ENCODE measurements around the gene MEF2C.

The MEF2C gene

DNA sequence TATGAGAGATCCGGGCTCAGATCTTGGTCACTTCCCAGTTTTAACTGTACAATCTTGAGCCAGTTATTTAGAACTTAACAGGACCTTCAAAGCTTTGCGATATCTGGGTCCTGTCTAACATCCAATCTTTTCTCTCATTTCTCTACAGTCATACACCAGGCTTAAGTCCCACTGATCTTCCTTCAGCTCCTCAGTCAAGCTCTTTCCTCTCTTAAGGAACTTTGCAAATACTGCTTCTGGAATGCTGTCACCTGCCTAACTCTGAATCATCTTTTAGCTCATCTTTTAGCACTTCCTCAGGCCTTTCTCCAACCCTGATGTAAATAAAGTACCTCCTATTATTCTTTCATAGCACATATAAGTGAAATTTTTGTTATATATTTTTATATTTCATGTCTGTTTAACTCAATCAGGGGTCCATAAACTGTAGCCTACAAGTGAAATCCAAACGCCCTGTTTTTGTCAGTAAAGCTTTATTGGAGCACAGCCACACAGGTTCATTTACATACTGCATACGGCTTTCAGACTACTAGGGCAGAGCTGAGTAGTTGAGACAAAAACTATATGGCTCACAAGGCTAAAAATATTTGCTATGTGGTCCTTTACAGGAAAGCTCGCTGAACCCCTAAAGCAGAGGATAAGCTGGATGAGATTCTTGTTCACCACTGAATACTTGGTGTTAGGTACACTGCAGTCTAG lies 63.5 kb downstream of the MEF2C start:
- no peak for TF ChIP-seq CTCF (conservative IDR thresholded peaks at IDR 0.05; ENCODE audit: low read depth, low read length)
- DNase-seq (ENCODE audit: low read depth), result no peak
- H3K4me3 ChIP-seq (ENCODE audit: low read depth, low read length), result no peak overlapping the region

DNA sequence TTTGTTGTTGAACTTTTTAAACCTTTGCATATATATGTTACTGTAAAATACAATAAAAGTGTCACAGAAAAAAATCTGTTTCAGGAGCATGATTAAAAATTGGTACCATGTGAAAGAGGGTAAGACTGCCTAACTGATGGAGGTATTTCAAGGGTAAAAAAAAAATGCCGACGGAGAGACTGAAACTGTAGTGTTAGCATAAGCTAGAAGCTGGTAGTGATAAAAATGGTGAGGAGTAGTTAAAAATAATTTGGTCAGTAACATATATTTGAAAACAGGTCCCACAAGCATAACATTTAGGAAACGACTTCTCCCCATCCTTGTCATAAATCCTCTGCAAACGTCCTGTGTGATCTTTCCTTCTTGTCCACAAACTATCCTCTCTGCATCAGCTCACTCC lies 64.7 kb downstream of the MEF2C start:
- no peak for DNase-seq (ENCODE audit: low read depth)
- H3K4me3 ChIP-seq (ENCODE audit: low read depth, low read length), result no peak overlapping the region
- no peak for TF ChIP-seq CTCF (conservative IDR thresholded peaks at IDR 0.05; ENCODE audit: low read depth, low read length)

GRCh38 chr5:88816195-88816594 lies 66.8 kb downstream of the MEF2C start:
- DNase-seq (ENCODE audit: low read depth), result no peak
- H3K4me3 ChIP-seq (ENCODE audit: low read depth, low read length), result no peak overlapping the region
- no peak for TF ChIP-seq CTCF (conservative IDR thresholded peaks at IDR 0.05; ENCODE audit: low read depth, low read length)

DNA sequence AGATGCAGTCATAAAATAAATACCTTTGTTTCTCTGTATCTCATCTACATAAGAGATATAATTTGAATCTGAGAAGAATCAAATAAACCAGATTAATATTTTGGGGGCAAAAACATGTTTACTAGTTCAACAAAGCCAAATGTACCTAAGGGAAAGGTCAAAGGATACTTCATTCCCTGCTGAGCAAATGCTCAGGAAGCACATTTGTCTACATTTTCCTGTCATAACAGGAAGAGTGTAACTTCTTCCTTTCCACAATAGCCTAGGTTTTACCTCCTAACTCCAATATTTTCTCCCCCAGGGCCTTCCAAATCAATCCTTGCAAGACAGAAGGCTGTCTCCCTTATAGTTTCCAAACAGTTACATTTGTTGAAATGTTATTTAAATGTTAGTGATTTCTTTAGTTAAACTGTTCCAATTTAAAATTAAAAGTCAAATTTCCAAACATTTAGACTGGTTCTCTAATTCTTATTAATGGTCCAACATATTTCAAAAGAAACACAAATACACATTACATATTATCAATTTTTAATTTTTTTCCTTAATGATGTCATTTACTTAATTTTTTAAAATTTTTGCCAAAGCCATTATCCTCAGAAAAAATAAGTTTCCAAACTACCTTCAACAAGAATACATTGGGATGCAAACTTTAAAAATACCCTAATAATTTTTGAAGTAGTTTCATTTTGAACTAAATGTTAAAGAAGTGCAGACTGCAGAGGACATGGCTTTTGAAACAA lies 67.8 kb downstream of the MEF2C start:
- H3K4me3 ChIP-seq (ENCODE audit: low read depth, low read length), result no peak overlapping the region
- no peak for TF ChIP-seq CTCF (conservative IDR thresholded peaks at IDR 0.05; ENCODE audit: low read depth, low read length)
- DNase-seq (ENCODE audit: low read depth), result no peak

GRCh38 chr5:88813805-88814575 lies 69.0 kb downstream of the MEF2C start:
- no peak for DNase-seq (ENCODE audit: low read depth)
- TF ChIP-seq CTCF (conservative IDR thresholded peaks at IDR 0.05; ENCODE audit: low read depth, low read length), result no peak
- H3K4me3 ChIP-seq (ENCODE audit: low read depth, low read length), result no peak overlapping the region

DNA sequence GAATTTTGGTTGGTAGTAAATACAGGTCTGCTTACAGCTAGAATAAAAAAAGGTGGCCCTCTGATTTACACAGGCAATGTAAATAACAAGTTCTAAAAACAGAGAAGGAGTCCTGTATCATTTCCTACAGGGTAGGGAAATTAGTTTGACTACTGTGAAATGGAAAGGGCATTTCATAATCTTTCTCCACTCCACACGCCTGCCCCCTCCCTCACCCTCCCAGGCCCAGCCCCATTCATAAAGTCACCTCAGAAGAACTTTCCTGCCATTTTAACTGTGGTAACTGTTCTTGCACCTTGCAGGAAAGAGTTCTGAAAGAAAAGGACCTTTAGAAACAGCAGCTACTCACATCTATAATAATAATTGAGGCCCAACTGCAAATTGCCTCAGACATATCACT lies 69.7 kb downstream of the MEF2C start:
- TF ChIP-seq CTCF (conservative IDR thresholded peaks at IDR 0.05; ENCODE audit: low read depth, low read length), result no peak
- no peak overlapping the region for H3K4me3 ChIP-seq (ENCODE audit: low read depth, low read length)
- no peak for DNase-seq (ENCODE audit: low read depth)
